Progenitor cell of endocrine pancreas (in vitro differentiated cells): ENCODE measurements around the gene GLYR1. TPM values are rescaled to one million over a fixed set of nuclear protein-coding genes. Genes with fewer than 3 reads are reported as not detected.

Experiments used
- DNase-seq: peaks from one replicate; pipeline ENCODE4 v3.0.0; 2021; ENCODE audit warnings: low spot score; ENCODE audit not compliant: unreplicated experiment
- H3K27ac Mint-ChIP-seq: 2 replicates; pipeline ENCODE4 v1.8.0; 2021; ENCODE audit warnings: mild to moderate bottlenecking, moderate library complexity, mixed read lengths
- H3K27me3 Mint-ChIP-seq: 2 replicates; pipeline ENCODE4 v1.8.0; 2021; ENCODE audit warnings: mixed read lengths
- H3K36me3 Mint-ChIP-seq: 2 replicates; pipeline ENCODE4 v1.8.0; 2022; ENCODE audit warnings: mixed read lengths; ENCODE audit not compliant: insufficient read depth
- H3K4me1 Mint-ChIP-seq: 2 replicates; pipeline ENCODE4 v1.8.0; 2021; ENCODE audit warnings: low read depth, mixed read lengths
- H3K4me3 Mint-ChIP-seq: 2 replicates; pipeline ENCODE4 v1.8.0; 2021; ENCODE audit warnings: low read depth, mild to moderate bottlenecking, moderate library complexity, mixed read lengths
- H3K9me3 Mint-ChIP-seq: 2 replicates; pipeline ENCODE4 v1.8.0; 2021; ENCODE audit warnings: low read depth, mixed read lengths
- CTCF ChIP-seq: fragments of 200-600 bp; sonication (generic); IDR thresholded peaks from one replicate; pipeline ENCODE4 v1.5.0; 2021; ENCODE audit warnings: antibody characterized with exemption, mild to moderate bottlenecking; ENCODE audit not compliant: unreplicated experiment
- total RNA-seq: library from RNA; stranded (reverse); gene quantifications from 2 replicates; pipeline ENCODE4 v1.2.1, GENCODE V29; 2021

Gene GLYR1
- total RNA-seq, 1 donor from 2014 or later: 129 TPM

GRCh38 chr16:4833584-4833983 lies 13.5 kb downstream of the GLYR1 start:
- DNase-seq: no peak
- Mint-ChIP-seq H3K27me3 (no peaks in the 10 kb centered on the region), H3K27ac (no peak overlapping the region), H3K4me3 (no peak overlapping the region), H3K36me3 (peaks cover 17% of the 10 kb centered on the region), H3K9me3 (no peaks in the 10 kb centered on the region), H3K4me1 (no peaks in the 10 kb centered on the region)
- no peak for TF ChIP-seq CTCF

- H3K27ac Mint-ChIP-seq: no peak overlapping the region
- no peaks in the 10 kb centered on the region for H3K9me3 Mint-ChIP-seq
- TF ChIP-seq CTCF: no peak
These were observed 14.3 kb downstream of the GLYR1 start for GRCh38 chr16:4832698-4833343.

GRCh38 chr16:4831616-4832015 lies 15.5 kb downstream of the GLYR1 start:
- Mint-ChIP-seq H3K27me3 (no peaks in the 10 kb centered on the region), H3K27ac (no peak overlapping the region), H3K4me3 (no peak overlapping the region), H3K36me3 (peaks cover 18% of the 10 kb centered on the region), H3K4me1 (no peaks in the 10 kb centered on the region), H3K9me3 (no peaks in the 10 kb centered on the region)
- DNase-seq: no peak
- no peak for TF ChIP-seq CTCF

More at GRCh38 chr16:4832698-4833343, 14.3 kb downstream of the GLYR1 start:
- Mint-ChIP-seq H3K4me3 (no peak overlapping the region), H3K27me3 (no peaks in the 10 kb centered on the region), H3K4me1 (no peaks in the 10 kb centered on the region), H3K36me3 (peaks cover 17% of the 10 kb centered on the region)
- no peak for DNase-seq

- no peaks in the 10 kb centered on the region for H3K4me1 Mint-ChIP-seq
- H3K9me3 Mint-ChIP-seq: no peaks in the 10 kb centered on the region
- no peak for DNase-seq
- TF ChIP-seq CTCF: no peak
- H3K36me3 Mint-ChIP-seq: peaks cover 18% of the 10 kb centered on the region
- no peak overlapping the region for H3K4me3 Mint-ChIP-seq
- H3K27ac Mint-ChIP-seq: no peak overlapping the region
- no peaks in the 10 kb centered on the region for H3K27me3 Mint-ChIP-seq
These were observed 16.7 kb downstream of the GLYR1 start for GRCh38 chr16:4830408-4830807.

- Mint-ChIP-seq H3K4me1 (no peaks in the 10 kb centered on the region), H3K4me3 (no peak overlapping the region), H3K9me3 (no peaks in the 10 kb centered on the region), H3K27ac (no peak overlapping the region), H3K27me3 (no peaks in the 10 kb centered on the region), H3K36me3 (peaks cover 18% of the 10 kb centered on the region)
- DNase-seq: no peak
- no peak for TF ChIP-seq CTCF
These were observed 18.3 kb downstream of the GLYR1 start for GRCh38 chr16:4828567-4829321.
